Testis (tissue), 2 donors: ENCODE results near the gene APCDD1L.

Experiments used
- POLR2A ChIP-seq: fragments of 450-650 bp; IDR thresholded peaks from one replicate; pipeline ENCODE4 v1.6.1; 2017; ENCODE audit warnings: antibody characterized with exemption, mild to moderate bottlenecking, moderate library complexity
- TF ChIP-seq, protein P1 (sequence below), 3 experiments: fragments of 450-650 bp in 2 of 3; fragments of 200-600 bp in 1 of 3; sonication (generic) in 1 of 3; IDR thresholded peaks; one replicate each; pipeline ENCODE4 v1.5.1; 2016 to 2019; ENCODE audit warnings: antibody characterized with exemption in 3 of 3, mild to moderate bottlenecking in 2 of 3, moderate library complexity in 1 of 3

DNA sequence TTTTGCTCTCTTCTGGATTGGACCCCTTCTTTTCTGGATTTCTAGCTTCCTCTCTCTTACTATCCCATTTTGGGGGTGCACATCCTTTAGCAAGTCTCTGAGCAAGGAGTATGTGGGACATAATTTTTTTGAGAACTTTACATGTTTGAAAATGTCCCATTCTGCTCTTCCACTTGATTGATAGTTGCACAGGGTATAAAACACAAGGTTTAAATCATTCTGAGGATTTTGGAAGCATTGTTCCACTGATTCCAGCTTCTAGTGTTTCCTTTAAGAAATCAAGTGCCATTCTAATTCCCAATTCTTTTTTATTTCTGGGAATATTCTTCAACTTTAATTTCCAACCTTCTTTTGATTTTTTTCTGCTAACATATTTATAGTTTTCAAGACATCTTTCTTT is 60.7 kb downstream of the APCDD1L start:
- TF ChIP-seq, protein P1, sequence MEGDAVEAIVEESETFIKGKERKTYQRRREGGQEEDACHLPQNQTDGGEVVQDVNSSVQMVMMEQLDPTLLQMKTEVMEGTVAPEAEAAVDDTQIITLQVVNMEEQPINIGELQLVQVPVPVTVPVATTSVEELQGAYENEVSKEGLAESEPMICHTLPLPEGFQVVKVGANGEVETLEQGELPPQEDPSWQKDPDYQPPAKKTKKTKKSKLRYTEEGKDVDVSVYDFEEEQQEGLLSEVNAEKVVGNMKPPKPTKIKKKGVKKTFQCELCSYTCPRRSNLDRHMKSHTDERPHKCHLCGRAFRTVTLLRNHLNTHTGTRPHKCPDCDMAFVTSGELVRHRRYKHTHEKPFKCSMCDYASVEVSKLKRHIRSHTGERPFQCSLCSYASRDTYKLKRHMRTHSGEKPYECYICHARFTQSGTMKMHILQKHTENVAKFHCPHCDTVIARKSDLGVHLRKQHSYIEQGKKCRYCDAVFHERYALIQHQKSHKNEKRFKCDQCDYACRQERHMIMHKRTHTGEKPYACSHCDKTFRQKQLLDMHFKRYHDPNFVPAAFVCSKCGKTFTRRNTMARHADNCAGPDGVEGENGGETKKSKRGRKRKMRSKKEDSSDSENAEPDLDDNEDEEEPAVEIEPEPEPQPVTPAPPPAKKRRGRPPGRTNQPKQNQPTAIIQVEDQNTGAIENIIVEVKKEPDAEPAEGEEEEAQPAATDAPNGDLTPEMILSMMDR (IDR thresholded peaks at IDR 0.05): no peak
- TF ChIP-seq POLR2A: no peak
